Pancreas (tissue), 10 donors: Measurements from ENCODE around the gene RAMACL. TPM values are rescaled to one million over a fixed set of nuclear protein-coding genes. Genes with fewer than 3 reads are reported as not detected.
A peak's percentile ranks its signal among the peaks of the same experiment; 100 is the strongest.

ENCODE experiments used
- ATAC-seq, 4 donors: fragments of 200-7000 bp; cut with Tn5 transposase; one replicate each; pipeline versions ENCODE4 v1.8.0 to v1.9.1; 2020; ENCODE audit warnings: mild to moderate bottlenecking in 4 of 4, moderate library complexity in 4 of 4
- DNase-seq, 6 donors: peaks; one replicate each; pipeline ENCODE4 v3.0.0-alpha.2; 2020
- FAIRE-seq: peaks from 2 replicates; lab custom pipeline; 2012; peaks lifted over from hg19 to GRCh38; lab: Jason Lieb, UNC
- H3K27ac ChIP-seq, 4 donors: fragments of 200-600 bp; sonication (generic); 1 replicate in 3 of 4; 2 replicates in 1 of 4; pipeline versions ENCODE4 v1.5.0 to v1.8.0; 2020
- H3K27me3 ChIP-seq, 4 donors: fragments of 200-600 bp; one replicate each; pipeline ENCODE4 v1.8.0; 2021
- H3K36me3 ChIP-seq, 3 donors: fragments of 200-600 bp; sonication (generic) in 1 of 3; one replicate each; pipeline versions ENCODE4 v1.5.0 to v1.8.0; 2020 to 2021
- H3K4me1 ChIP-seq, 3 donors: fragments of 200-600 bp; one replicate each; pipeline ENCODE4 v1.8.0; 2021
- H3K4me3 ChIP-seq, 4 donors: fragments of 200-600 bp; sonication (generic) in 2 of 4; one replicate each; pipeline versions ENCODE4 v1.5.0 to v1.8.0; 2020 to 2021
- H3K9me3 ChIP-seq, 4 donors: fragments of 200-600 bp; one replicate each; pipeline ENCODE4 v1.8.0; 2021
- WGBS, 2 donors: extraction: QIAGEN DNeasy Blood & Tissue Kit; methylation state at CpG; one replicate each; pipeline ENCODE4 v1.1.7; 2013; 5-methylcytosine and 5-hydroxymethylcytosine counted together
- intact Hi-C, 3 donors: fragments of 100-400 bp; cut with DNase I; formaldehyde crosslinking; loops; one replicate each; pipeline versions ENCODE4 v1.11.1 to v1.14.2; 2022
- polyA plus RNA-seq, 2 donors: library from polyadenylated mRNA; stranded (reverse); fragments of 200-250 nt; gene quantifications; one replicate each; pipeline ENCODE4 v1.2.3, GENCODE V29; 2013
- total RNA-seq, 6 donors: library from RNA; stranded (reverse); fragmentation: NEBNext Ultra II Directional in 4 of 6; extraction: Animal tissue kit (Norgen Biotek cat#: 25700) in 4 of 6; gene quantifications; one replicate each; pipeline versions ENCODE4 v1.2.1 to v1.2.4, GENCODE V29; 2021 to 2023
- TF ChIP-seq, protein P1 (sequence below), 4 donors: fragments of 200-600 bp; sonication (generic) in 3 of 4; IDR thresholded peaks; one replicate each; pipeline versions ENCODE4 v1.5.0 to v1.8.0; 2021; ENCODE audit warnings: antibody characterized with exemption in 4 of 4
- donor health status: healthy with polysubstance abuse.
- donor health status: DM: no; HTN: no; CAD: no; lungs with moderate emphysema.
- donor health status: DM: no; HTN: no; CAD: no.
- donor health status: control.
- donor health status: control.
- donor health status: Bipolar disorder and iron deficiency.
- donor health status: DM: yes; HTN: yes; CAD: no.
- donor health status: DM: no; HTN: no; CAD: no.
- donor health status: DM: no; HTN: no; CAD: no.
- donor health status: DM: yes; HTN: yes; CAD: no.

The RAMACL gene
- total and polyA plus RNA-seq, 8 donors, result 0.33 to 3.1 (median 1.0) TPM

DNA sequence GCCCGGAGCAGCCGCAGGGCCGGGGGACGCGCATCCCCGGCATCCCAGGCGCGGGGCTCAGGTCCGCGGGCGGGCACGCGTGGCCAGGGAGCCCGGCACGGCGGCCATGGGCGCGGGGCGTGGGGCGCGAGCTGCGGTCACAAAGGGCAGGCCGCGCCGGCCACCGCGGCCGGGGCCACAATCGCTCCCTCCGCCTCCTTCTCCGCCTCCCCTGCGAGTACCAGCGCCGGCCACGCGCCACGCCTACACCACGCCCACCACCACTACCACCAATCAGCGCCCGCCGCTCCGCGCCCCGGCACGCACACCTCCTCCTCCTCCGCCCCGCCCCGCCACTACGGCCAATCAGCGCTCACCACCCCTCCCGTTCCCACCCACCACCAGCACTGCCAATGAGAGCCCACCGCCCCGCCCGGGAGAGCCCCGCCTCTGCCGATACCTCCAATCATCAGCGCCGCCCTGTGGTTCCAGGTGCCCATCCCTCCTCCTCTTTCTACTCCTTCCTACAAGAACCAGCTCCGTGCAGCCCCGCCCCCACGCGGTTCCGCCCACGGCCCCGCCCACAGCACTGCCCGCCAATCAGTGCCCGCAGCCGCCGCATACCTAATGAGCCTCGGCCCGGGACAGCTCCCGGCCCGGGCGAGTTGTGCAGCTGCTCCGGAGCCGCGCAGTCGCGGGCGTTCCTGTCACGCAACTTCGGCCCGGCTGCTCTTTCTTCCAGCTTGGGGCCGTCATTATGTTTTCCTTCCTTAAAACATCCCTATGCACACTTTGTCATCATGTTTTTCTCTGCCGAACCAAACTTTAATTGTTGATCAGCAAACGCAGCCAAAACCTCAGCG, 40.8 kb upstream of the RAMACL start, which contains the start of gene RPS6KA2:
RPS6KA2 (minus strand) TSS at position 219 of the 842 bp plus-strand sequence. CDS start 232 bp downstream, outside the sequence.
- FAIRE-seq, result peak; percentile 87
- Histone ChIP-seq H3K27ac (peak within 1 kb of the TSS; percentile 84 to 96 (median 92)), H3K9me3 (no peaks in the 10 kb centered on the region), H3K4me1 (peaks cover 0 to 18% (median 18%) of the 10 kb centered on the region in 3 donors), H3K27me3 (no peaks in the 10 kb centered on the region), H3K36me3 (no peaks in the 10 kb centered on the region), H3K4me3 (peak within 1 kb of the TSS; percentile 52 to 96 (median 86))
- ATAC-seq, result peak; percentile 89 to 94 (median 90)
- peak; percentile 99 to 100 (median 100) for DNase-seq
- 0 to 1% methylated on average over 48 to 87 of the region's 87 CpGs for WGBS, 2 donors
- TF ChIP-seq, protein P1, sequence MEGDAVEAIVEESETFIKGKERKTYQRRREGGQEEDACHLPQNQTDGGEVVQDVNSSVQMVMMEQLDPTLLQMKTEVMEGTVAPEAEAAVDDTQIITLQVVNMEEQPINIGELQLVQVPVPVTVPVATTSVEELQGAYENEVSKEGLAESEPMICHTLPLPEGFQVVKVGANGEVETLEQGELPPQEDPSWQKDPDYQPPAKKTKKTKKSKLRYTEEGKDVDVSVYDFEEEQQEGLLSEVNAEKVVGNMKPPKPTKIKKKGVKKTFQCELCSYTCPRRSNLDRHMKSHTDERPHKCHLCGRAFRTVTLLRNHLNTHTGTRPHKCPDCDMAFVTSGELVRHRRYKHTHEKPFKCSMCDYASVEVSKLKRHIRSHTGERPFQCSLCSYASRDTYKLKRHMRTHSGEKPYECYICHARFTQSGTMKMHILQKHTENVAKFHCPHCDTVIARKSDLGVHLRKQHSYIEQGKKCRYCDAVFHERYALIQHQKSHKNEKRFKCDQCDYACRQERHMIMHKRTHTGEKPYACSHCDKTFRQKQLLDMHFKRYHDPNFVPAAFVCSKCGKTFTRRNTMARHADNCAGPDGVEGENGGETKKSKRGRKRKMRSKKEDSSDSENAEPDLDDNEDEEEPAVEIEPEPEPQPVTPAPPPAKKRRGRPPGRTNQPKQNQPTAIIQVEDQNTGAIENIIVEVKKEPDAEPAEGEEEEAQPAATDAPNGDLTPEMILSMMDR (IDR thresholded peaks at IDR 0.05), result no peak
- intact Hi-C loops, result no loop called here

DNA sequence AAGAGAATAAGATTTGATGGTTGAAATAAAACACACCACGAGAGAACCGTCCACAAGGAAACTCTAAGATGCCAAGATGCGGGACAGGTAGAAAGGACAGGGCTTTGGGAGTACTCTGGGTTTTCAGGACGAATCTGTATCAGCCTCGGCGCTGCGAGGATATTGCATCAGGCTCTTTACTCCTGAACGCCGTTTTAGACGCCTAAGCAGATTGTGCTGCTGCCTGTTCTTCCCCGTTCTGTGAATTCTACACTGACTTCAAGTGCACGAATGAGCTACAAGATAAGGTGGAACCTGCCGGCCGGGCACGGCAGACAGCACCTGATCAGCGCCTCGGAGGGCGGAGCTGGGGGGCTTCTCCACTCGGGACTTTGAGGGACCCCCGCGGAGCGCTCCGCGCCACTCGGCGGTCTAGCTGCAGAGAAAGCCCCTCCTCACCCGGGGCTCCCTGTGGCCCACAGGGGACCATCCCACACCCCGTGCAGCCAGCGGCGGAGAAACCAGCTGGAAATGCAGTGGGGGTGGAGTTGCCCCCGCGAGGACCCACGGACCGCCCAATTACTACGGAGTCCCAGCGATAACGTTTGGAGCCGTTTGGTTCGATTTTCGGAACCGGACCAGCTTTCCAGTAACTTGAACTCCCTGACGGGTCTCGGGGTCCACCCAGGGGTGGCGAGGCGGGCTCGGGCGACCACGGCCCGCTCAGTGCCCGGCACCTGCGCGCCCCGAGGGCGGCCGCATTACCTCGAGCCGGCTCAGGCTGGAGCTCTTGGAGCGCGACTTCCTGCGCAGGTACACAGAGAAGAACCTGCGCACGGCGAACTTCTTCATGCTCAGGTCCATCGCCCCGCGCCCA, 39.9 kb upstream of the RAMACL start:
- FAIRE-seq (no peak), DNase-seq (peak in 5 of 6 donors; percentile 32 to 81 (median 56)), ATAC-seq (peak; percentile 0 to 21 (median 3))
- intact Hi-C loops, result no loop called here
- Histone ChIP-seq H3K27me3 (no peaks in the 10 kb centered on the region), H3K9me3 (no peaks in the 10 kb centered on the region), H3K36me3 (no peaks in the 10 kb centered on the region), H3K4me3 (peak overlapping the region; percentile 50 to 96 (median 86)), H3K4me1 (peaks cover under 1 to 20% (median 18%) of the 10 kb centered on the region in 3 donors), H3K27ac (peak overlapping the region; percentile 78 to 84 (median 82))
- TF ChIP-seq, protein P1 (IDR thresholded peaks at IDR 0.05), result no peak
- WGBS, 2 donors, result 1% methylated on average over 66 of the region's 66 CpGs

DNA sequence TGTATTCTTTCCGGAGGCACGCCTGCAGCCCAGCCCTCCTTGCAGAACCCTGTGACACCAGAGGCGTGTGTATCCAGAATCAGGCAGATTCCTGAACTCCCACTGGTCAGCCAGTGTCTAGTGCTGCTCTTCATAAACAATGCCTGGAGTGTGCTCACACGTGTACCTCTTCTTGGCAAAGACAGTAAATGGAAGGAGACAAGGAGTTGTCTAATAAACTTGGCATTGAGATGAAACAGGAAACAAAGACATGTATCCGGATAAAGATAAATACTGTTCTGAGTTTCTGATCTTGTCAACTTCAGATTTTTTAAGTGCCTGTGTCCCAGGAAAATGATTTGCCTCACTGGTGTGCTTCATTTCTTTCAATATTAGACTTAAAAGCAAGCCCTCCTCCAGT, 38.9 kb upstream of the RAMACL start:
- DNase-seq (no peak), FAIRE-seq (no peak), ATAC-seq (no peak)
- TF ChIP-seq, protein P1 (IDR thresholded peaks at IDR 0.05), result no peak
- Histone ChIP-seq H3K36me3 (no peaks in the 10 kb centered on the region), H3K9me3 (no peaks in the 10 kb centered on the region), H3K27ac (no peak overlapping the region), H3K27me3 (no peaks in the 10 kb centered on the region), H3K4me1 (peaks cover 11 to 31% (median 24%) of the 10 kb centered on the region in 3 donors), H3K4me3 (peak overlapping the region in 2 of 4 donors; percentile 79 to 96)
- 51 to 56% methylated on average over 5 of the region's 5 CpGs for WGBS, 2 donors
- intact Hi-C loops, result no loop called here

DNA sequence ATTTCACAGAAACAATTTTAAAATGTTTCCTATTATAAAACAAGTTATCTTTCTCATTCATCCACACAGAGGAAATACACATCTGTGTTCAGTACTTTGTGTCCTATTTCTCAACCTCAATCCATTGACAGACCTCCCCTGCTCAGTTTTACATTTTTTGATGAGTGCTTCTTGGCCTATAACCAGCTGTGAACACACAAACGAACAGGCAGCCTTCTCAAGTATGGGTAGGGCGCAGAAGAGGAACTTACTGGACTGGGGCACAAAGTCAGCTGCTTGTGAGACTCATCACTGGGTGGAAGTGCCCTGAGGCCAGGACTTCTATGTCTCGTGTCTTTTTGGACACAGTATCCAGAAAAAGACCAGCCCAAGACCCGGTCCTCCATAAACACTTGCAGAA, 37.8 kb upstream of the RAMACL start:
- FAIRE-seq, result no peak
- Histone ChIP-seq H3K27ac (no peak overlapping the region), H3K4me3 (no peak overlapping the region), H3K27me3 (no peaks in the 10 kb centered on the region), H3K4me1 (peaks cover 15 to 38% (median 34%) of the 10 kb centered on the region in 3 donors), H3K9me3 (no peaks in the 10 kb centered on the region), H3K36me3 (no peaks in the 10 kb centered on the region)
- DNase-seq, result no peak
- intact Hi-C loops, result no loop called here
- ATAC-seq, result no peak
- TF ChIP-seq, protein P1 (IDR thresholded peaks at IDR 0.05), result no peak
- WGBS, 2 donors, result 69% methylated on average over 4 of the region's 4 CpGs
